Measurements from ENCODE around the gene PPP1CB. TPM values are rescaled to one million over a fixed set of nuclear protein-coding genes. Genes with fewer than 3 reads are reported as not detected.

Gene PPP1CB
- polyA plus RNA-seq, 1 donor: 178 TPM

- no peaks in the 10 kb centered on the region for H3K36me3 ChIP-seq (ENCODE audit: control insufficient read depth, insufficient read depth, low read length)
- WGBS (ENCODE audit: insufficient coverage, low lambda C conversion rate): 88% methylated on average over 2 of the region's 2 CpGs
- H3K27me3 ChIP-seq (ENCODE audit: control insufficient read depth, insufficient read depth, low read length): no peaks in the 10 kb centered on the region
- DNase-seq: no peak
- no peaks in the 10 kb centered on the region for H3K4me1 ChIP-seq (ENCODE audit: control insufficient read depth, insufficient read depth, low read length)
- H3K27ac ChIP-seq (ENCODE audit: low read length): no peak overlapping the region
- no peak overlapping the region for H3K4me3 ChIP-seq (ENCODE audit: low read length)
- H3K9me3 ChIP-seq (ENCODE audit: control insufficient read depth, low read depth, low read length): no peaks in the 10 kb centered on the region
These were observed 82.3 kb downstream of the PPP1CB start for GRCh38 chr2:28833740-28834470.

DNA sequence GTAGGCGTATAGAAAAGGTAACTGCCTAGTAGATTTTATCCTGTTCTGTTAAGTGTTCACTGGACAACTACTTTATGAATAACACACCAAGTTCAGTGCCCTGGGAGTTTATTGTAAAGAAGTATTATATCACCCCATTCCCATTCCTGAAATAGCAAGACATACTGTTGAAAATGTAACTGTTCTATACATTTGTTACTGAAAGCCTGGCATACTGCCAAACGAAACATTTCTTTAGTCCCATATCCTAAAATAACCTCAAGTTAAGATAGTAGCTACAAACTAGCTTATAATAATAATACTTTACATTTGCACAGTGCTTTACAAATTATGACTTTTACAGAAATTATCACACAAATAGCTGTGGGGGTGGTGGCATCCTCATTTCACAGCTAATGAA, 84.2 kb downstream of the PPP1CB start:
- no peak overlapping the region for H3K27ac ChIP-seq (ENCODE audit: low read length)
- no peaks in the 10 kb centered on the region for H3K4me1 ChIP-seq (ENCODE audit: control insufficient read depth, insufficient read depth, low read length)
- no peaks in the 10 kb centered on the region for H3K27me3 ChIP-seq (ENCODE audit: control insufficient read depth, insufficient read depth, low read length)
- no peaks in the 10 kb centered on the region for H3K36me3 ChIP-seq (ENCODE audit: control insufficient read depth, insufficient read depth, low read length)
- H3K4me3 ChIP-seq (ENCODE audit: low read length): no peak overlapping the region
- WGBS (ENCODE audit: insufficient coverage, low lambda C conversion rate): 100% methylated on average over 1 of the region's 2 CpGs
- H3K9me3 ChIP-seq (ENCODE audit: control insufficient read depth, low read depth, low read length): no peaks in the 10 kb centered on the region
- DNase-seq: no peak

DNA sequence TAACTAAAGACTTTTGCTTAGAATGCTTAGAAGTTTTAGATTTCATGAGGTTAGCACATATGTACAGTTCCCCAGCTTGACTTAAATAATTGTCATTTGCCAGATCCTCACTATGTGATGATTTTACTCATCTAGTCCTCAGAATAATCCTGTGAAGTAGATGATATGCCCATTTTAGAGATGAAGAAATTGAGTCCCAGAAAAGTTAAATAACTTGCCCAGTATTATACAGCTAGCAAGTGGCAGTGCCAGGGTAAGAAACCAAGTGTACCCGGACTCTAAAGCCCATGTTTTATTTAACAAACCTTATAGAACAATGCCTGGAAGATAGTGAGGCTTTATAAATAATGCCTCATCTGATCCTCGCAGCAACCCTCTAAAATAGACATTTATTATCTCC, 87.3 kb downstream of the PPP1CB start:
- Histone ChIP-seq H3K9me3 (ENCODE audit: control insufficient read depth, low read depth, low read length) (no peaks in the 10 kb centered on the region), H3K27ac (ENCODE audit: low read length) (no peak overlapping the region), H3K27me3 (ENCODE audit: control insufficient read depth, insufficient read depth, low read length) (no peaks in the 10 kb centered on the region), H3K4me3 (ENCODE audit: low read length) (no peak overlapping the region), H3K36me3 (ENCODE audit: control insufficient read depth, insufficient read depth, low read length) (no peaks in the 10 kb centered on the region), H3K4me1 (ENCODE audit: control insufficient read depth, insufficient read depth, low read length) (no peaks in the 10 kb centered on the region)
- no CpG with 5 or more reads among the region's 2 CpGs for WGBS (ENCODE audit: insufficient coverage, low lambda C conversion rate)
- DNase-seq: no peak

DNA sequence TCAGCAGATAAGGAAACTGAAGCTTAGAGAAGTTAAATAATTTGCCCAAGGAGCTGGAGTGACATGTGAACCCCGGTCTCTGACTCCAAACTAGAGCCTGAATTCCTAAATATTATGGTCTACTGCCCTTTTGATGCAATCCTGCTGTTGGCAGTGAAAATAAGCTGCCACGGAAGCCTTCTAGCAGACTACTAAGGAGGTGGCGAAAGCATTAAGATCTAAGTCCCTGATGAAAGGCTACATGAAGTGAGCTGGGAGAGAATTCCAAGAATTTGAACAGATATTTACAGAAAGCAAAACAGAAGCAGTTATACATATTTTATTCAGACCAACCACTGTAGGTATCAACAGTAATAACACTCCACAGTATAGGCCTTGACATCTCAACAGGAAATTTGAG, 90.4 kb downstream of the PPP1CB start:
- no peaks in the 10 kb centered on the region for H3K27me3 ChIP-seq (ENCODE audit: control insufficient read depth, insufficient read depth, low read length)
- no peak overlapping the region for H3K4me3 ChIP-seq (ENCODE audit: low read length)
- no peak for DNase-seq
- no peaks in the 10 kb centered on the region for H3K36me3 ChIP-seq (ENCODE audit: control insufficient read depth, insufficient read depth, low read length)
- H3K4me1 ChIP-seq (ENCODE audit: control insufficient read depth, insufficient read depth, low read length): no peaks in the 10 kb centered on the region
- no peak overlapping the region for H3K27ac ChIP-seq (ENCODE audit: low read length)
- no peaks in the 10 kb centered on the region for H3K9me3 ChIP-seq (ENCODE audit: control insufficient read depth, low read depth, low read length)
- WGBS (ENCODE audit: insufficient coverage, low lambda C conversion rate): no CpG with 5 or more reads among the region's 3 CpGs

Other genes with a start within 250 kb of the PPP1CB start
- 3.1 TPM for gene SPDYA, start 59.0 kb downstream of the PPP1CB start, polyA plus RNA-seq
- 15.8 TPM for gene TRMT61B, start 118.5 kb downstream of the PPP1CB start, polyA plus RNA-seq
- gene WDR43, start 142.8 kb downstream of the PPP1CB start, polyA plus RNA-seq: 34.7 TPM
- gene TOGARAM2, start 229.5 kb downstream of the PPP1CB start, polyA plus RNA-seq: 2.1 TPM